OCI-LY3 (cell line): Measurements from ENCODE around the gene VMP1.

ENCODE experiments used
- EZH2phosphoT487 ChIP-seq: fragments of 200-600 bp; shearing (Covaris generic); IDR thresholded peaks from 2 replicates; pipeline ENCODE4 v1.6.1; 2018; ENCODE audit warnings: antibody characterized with exemption, mixed run types, low read depth
- TF ChIP-seq, protein P1 (sequence below): fragments of 200-600, 300-600 bp; sonication (generic); IDR thresholded peaks from 2 replicates; pipeline ENCODE4 v1.5.1; 2014; ENCODE audit warnings: antibody characterized with exemption, low read length, low read depth

DNA sequence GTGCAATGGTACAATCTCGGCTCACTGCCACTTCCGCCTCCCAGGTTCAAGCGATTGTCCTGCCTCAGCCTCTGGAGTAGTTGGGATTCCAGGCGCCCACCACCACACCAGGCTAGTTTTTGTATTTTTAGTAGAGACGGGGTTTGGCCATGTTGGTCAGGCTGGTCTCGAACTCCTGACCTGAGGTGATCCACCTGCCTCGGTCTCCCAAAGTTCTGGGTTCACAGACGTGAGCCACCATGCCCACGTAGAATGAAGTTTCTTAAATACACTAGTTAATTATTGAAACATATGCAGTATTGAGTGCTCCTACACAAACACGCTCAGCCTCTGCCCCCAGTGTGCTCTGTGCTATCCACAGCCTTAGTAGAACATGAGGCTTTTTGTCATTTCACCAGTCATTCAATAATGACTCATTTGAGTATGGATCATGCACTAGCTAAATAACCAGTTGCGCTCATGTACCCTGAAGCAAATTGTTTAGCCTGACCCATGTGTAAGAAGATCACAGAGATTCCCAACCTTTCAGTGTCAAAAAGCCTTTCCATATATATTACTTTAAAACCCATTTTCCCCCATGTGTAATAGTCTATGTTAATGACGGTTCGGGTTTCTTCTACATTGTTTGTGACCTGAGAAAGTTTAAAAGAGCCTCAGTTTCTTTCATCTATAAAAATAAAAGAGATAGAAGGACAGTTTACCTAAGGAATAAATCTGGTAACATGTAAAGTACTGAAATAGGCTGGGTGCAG, 135.6 kb downstream of the VMP1 start:
- TF ChIP-seq, protein P1, sequence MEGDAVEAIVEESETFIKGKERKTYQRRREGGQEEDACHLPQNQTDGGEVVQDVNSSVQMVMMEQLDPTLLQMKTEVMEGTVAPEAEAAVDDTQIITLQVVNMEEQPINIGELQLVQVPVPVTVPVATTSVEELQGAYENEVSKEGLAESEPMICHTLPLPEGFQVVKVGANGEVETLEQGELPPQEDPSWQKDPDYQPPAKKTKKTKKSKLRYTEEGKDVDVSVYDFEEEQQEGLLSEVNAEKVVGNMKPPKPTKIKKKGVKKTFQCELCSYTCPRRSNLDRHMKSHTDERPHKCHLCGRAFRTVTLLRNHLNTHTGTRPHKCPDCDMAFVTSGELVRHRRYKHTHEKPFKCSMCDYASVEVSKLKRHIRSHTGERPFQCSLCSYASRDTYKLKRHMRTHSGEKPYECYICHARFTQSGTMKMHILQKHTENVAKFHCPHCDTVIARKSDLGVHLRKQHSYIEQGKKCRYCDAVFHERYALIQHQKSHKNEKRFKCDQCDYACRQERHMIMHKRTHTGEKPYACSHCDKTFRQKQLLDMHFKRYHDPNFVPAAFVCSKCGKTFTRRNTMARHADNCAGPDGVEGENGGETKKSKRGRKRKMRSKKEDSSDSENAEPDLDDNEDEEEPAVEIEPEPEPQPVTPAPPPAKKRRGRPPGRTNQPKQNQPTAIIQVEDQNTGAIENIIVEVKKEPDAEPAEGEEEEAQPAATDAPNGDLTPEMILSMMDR, result no peak
- TF ChIP-seq EZH2phosphoT487, result no peak
